ENCODE results near the gene GNL2.

The GNL2 gene

GRCh38 chr1:37559080-37559479 lies 36.7 kb downstream of the GNL2 start:
- H3K4me3 ChIP-seq (replicated peaks; ENCODE audit: low read depth, low read length): no peak overlapping the region
- TF ChIP-seq, protein P1, sequence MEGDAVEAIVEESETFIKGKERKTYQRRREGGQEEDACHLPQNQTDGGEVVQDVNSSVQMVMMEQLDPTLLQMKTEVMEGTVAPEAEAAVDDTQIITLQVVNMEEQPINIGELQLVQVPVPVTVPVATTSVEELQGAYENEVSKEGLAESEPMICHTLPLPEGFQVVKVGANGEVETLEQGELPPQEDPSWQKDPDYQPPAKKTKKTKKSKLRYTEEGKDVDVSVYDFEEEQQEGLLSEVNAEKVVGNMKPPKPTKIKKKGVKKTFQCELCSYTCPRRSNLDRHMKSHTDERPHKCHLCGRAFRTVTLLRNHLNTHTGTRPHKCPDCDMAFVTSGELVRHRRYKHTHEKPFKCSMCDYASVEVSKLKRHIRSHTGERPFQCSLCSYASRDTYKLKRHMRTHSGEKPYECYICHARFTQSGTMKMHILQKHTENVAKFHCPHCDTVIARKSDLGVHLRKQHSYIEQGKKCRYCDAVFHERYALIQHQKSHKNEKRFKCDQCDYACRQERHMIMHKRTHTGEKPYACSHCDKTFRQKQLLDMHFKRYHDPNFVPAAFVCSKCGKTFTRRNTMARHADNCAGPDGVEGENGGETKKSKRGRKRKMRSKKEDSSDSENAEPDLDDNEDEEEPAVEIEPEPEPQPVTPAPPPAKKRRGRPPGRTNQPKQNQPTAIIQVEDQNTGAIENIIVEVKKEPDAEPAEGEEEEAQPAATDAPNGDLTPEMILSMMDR (IDR thresholded peaks at IDR 0.05; ENCODE audit: low read length, missing control alignments): no peak
- DNase-seq (ENCODE audit: low read depth): no peak

GRCh38 chr1:37558411-37558810 lies 37.3 kb downstream of the GNL2 start:
- TF ChIP-seq, protein P1 (IDR thresholded peaks at IDR 0.05; ENCODE audit: low read length, missing control alignments): no peak
- no peak for DNase-seq (ENCODE audit: low read depth)
- no peak overlapping the region for H3K4me3 ChIP-seq (replicated peaks; ENCODE audit: low read depth, low read length)

GRCh38 chr1:37557402-37557801 lies 38.3 kb downstream of the GNL2 start:
- DNase-seq (ENCODE audit: low read depth): no peak
- TF ChIP-seq, protein P1 (IDR thresholded peaks at IDR 0.05; ENCODE audit: low read length, missing control alignments): no peak
- H3K4me3 ChIP-seq (replicated peaks; ENCODE audit: low read depth, low read length): peak overlapping the region; percentile 55

DNA sequence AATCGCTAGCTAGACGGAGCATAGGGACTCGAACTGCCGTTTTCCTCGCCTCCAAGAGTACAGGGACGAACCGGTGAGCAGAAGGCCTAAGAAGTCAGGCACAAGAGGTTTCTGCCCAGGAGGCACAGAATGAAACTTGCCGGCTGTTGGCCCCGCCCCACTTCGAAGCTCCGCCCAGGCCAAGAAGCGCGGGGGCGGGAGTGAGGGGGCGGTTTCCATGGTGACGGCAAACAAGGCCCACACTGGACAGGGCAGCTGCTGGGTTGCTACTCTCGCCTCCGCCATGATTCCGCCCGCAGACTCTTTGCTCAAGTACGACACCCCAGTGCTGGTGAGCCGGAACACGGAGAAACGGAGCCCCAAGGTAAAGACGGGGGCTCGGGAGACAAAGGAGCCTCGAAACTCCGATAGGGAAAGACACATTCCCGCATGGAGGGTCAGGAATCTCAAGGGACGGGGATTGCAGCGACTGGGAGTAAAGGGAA lies 39.0 kb downstream of the GNL2 start, which contains the start of gene DNALI1:
DNALI1 (plus strand) TSS at position 229 of the 485 bp plus-strand sequence; CDS start at position 284, 55 bp downstream.
- peak within 1 kb of the TSS; percentile 55 for H3K4me3 ChIP-seq (replicated peaks; ENCODE audit: low read depth, low read length)
- peak; percentile 93 for DNase-seq (ENCODE audit: low read depth)
- TF ChIP-seq, protein P1 (IDR thresholded peaks at IDR 0.05; ENCODE audit: low read length, missing control alignments): no peak

DNA sequence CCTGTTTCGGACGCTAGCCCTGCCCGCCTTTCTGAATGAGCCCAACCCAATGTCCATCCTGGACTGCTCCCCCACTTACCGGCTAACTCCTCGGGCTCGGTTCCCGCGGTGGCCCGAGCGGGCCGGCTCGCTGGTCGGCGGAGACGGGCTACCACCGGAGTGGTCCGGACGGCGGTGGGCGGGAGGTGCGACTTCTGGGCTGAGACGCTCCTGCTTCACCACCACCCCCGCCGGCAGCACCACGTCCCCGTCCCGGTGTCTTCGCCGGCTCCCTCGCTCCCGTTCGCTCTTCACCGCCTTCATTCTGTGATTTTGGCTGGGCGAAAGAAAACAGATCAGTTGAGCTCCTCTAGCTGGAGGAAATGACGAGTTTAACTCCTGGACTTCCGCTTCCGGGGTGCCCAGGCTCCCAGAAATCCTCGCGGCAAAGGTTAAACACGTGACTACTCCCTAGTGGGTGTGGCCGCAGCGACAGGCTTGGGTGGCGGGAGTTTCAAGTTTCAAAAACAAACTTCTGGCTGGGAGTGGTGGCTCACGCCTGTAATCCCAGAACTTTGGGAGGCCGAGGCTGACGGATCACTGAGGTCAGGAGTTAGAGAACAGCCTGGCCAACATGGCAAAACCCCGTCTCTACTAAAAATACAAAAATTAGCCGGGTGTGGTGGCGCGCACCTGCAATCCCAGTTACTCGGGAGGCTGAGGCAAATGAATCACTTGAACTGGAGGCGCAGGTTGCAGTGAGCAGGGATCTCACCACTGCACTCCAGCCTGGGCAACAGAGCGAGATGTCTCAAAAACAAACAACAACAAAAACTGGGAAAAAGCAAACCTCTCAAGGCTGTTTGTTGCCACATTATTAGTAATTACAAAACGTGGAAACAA lies 41.6 kb downstream of the GNL2 start, which contains the start of gene SNIP1:
SNIP1 (minus strand) TSS at position 367 of the 882 bp plus-strand sequence; CDS start at position 303, 64 bp downstream.
- DNase-seq (ENCODE audit: low read depth): peak; percentile 93
- peak within 1 kb of the TSS; percentile 100 for H3K4me3 ChIP-seq (replicated peaks; ENCODE audit: low read depth, low read length)
- TF ChIP-seq, protein P1 (IDR thresholded peaks at IDR 0.05; ENCODE audit: low read length, missing control alignments): no peak

DNA sequence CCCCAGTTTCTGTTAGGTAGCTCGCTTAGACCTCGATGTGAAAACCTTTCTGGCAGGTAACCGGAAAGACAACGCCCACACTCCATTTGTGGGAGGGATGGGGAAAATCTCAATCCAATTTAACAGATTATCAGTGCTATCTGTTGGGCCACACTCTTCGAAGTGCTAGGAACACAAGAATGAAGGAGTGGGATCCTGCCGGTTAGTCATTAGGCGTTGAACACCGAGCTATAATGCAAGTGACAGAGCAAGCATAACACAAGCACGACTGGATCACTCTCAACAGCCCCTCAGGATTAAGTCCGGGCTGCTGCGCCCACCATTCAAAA lies 42.2 kb downstream of the GNL2 start:
- TF ChIP-seq, protein P1 (IDR thresholded peaks at IDR 0.05; ENCODE audit: low read length, missing control alignments): no peak
- H3K4me3 ChIP-seq (replicated peaks; ENCODE audit: low read depth, low read length): peak overlapping the region; percentile 100
- no peak for DNase-seq (ENCODE audit: low read depth)
